Smooth muscle cell (in vitro differentiated cells): ENCODE measurements around the gene OR2AT4. TPM values are rescaled to one million over a fixed set of nuclear protein-coding genes. Genes with fewer than 3 reads are reported as not detected.

Experiments used
- DNase-seq: peaks from one replicate; lab custom pipeline; 2025; ENCODE audit not compliant: unreplicated experiment; lab: John Stamatoyannopoulos, UW
- H2AFZ ChIP-seq: fragments of 200-600 bp; sonication (generic); 2 replicates; pipeline ENCODE4 v1.6.0; 2016; ENCODE audit warnings: antibody characterized with exemption, low read depth, mild to moderate bottlenecking
- H3F3A ChIP-seq: fragments of 200-600 bp; sonication (generic); 2 replicates; pipeline ENCODE4 v1.6.0; 2017; ENCODE audit warnings: antibody characterized with exemption, low read depth
- H3K27ac ChIP-seq: fragments of 200-600 bp; sonication (generic); 2 replicates; pipeline ENCODE4 v1.5.1; 2016; ENCODE audit warnings: low read depth, mild to moderate bottlenecking
- H3K27me3 ChIP-seq: fragments of 200-600 bp; sonication (generic); 2 replicates; pipeline ENCODE4 v1.6.1; 2016; ENCODE audit warnings: low read depth, mild to moderate bottlenecking
- H3K36me3 ChIP-seq: fragments of 200-600 bp; sonication (generic); 2 replicates; pipeline ENCODE4 v1.5.1; 2016; ENCODE audit warnings: low read depth
- H3K4me1 ChIP-seq: fragments of 200-600 bp; sonication (generic); 2 replicates; pipeline ENCODE4 v1.5.1; 2016; ENCODE audit warnings: low read depth
- H3K4me2 ChIP-seq: fragments of 200-600 bp; sonication (generic); 2 replicates; pipeline ENCODE4 v1.6.0; 2016; ENCODE audit warnings: mild to moderate bottlenecking
- H3K4me3 ChIP-seq: fragments of 200-600 bp; sonication (generic); 2 replicates; pipeline ENCODE4 v1.5.1; 2016; ENCODE audit warnings: mild to moderate bottlenecking
- H3K79me2 ChIP-seq: fragments of 200-600 bp; sonication (generic); 2 replicates; pipeline ENCODE4 v1.6.0; 2016; ENCODE audit warnings: low read depth, mild to moderate bottlenecking
- H3K9ac ChIP-seq: fragments of 200-600 bp; sonication (generic); 2 replicates; pipeline ENCODE4 v1.6.0; 2016; ENCODE audit warnings: low read depth
- H3K9me3 ChIP-seq: fragments of 200-600 bp; sonication (generic); replicated peaks from 2 replicates; pipeline ENCODE4 v1.5.1; 2016; ENCODE audit warnings: low read depth
- H4K20me1 ChIP-seq: fragments of 200-600 bp; sonication (generic); 2 replicates; pipeline ENCODE4 v1.6.0; 2016; ENCODE audit warnings: low read depth
- CTCF ChIP-seq: fragments of 200-600 bp; sonication (generic); IDR thresholded peaks from 2 replicates; pipeline ENCODE4 v1.5.1; 2017; ENCODE audit warnings: borderline replicate concordance, mild to moderate bottlenecking, antibody characterized with exemption; ENCODE audit not compliant: insufficient read depth, poor library complexity, severe bottlenecking
- WGBS: methylation state at CpG from one replicate; pipeline ENCODE4 v1.1.7; 2016; ENCODE audit warnings: low lambda C conversion rate; 5-methylcytosine and 5-hydroxymethylcytosine counted together
- polyA plus RNA-seq: library from polyadenylated mRNA; unstranded; fragments of >200 nt; fragmentation: Nextera tagmentation; extraction: Ambion mirVana; gene quantifications from 2 replicates; pipeline ENCODE4 v1.2.1, GENCODE V29; 2016
- total RNA-seq: library from RNA; depleted of rRNA; stranded (reverse); fragments of >200 nt; gene quantifications from 2 replicates; pipeline ENCODE4 v1.2.3, GENCODE V29; 2014

The OR2AT4 gene
- total and polyA plus RNA-seq, 2 experiments from 2014 or later, result not detected

GRCh38 chr11:75140269-75141138, 43.8 kb upstream of the OR2AT4 start:
- no peak overlapping the region for H3K9ac ChIP-seq
- WGBS, result 43% methylated on average over 22 of the region's 22 CpGs

GRCh38 chr11:75135651-75136050, 39.0 kb upstream of the OR2AT4 start:
- H3K9ac ChIP-seq, result no peak overlapping the region
- H3K9me3 ChIP-seq, result no peaks in the 10 kb centered on the region
- TF ChIP-seq CTCF, result no peak
- no peak overlapping the region for H2AFZ ChIP-seq
- no peaks in the 10 kb centered on the region for H3K36me3 ChIP-seq
- H3F3A ChIP-seq, result no peaks in the 10 kb centered on the region
- H3K27me3 ChIP-seq, result peaks cover 10% of the 10 kb centered on the region
- H3K4me3 ChIP-seq, result no peak overlapping the region
- no peaks in the 10 kb centered on the region for H3K79me2 ChIP-seq
- WGBS, result 76% methylated on average over 1 of the region's 1 CpG
- no peak for DNase-seq
- no peaks in the 10 kb centered on the region for H3K4me1 ChIP-seq
- no peaks in the 10 kb centered on the region for H4K20me1 ChIP-seq
- no peak overlapping the region for H3K27ac ChIP-seq
- H3K4me2 ChIP-seq, result no peak overlapping the region

More at GRCh38 chr11:75140269-75141138, 43.8 kb upstream of the OR2AT4 start:
- peak; percentile 13 for DNase-seq
- Histone ChIP-seq H3K27me3 (peaks cover 6% of the 10 kb centered on the region), H3K79me2 (no peaks in the 10 kb centered on the region), H3F3A (peaks cover 4% of the 10 kb centered on the region), H3K4me1 (no peaks in the 10 kb centered on the region), H3K4me2 (no peak overlapping the region), H3K9me3 (no peaks in the 10 kb centered on the region), H3K36me3 (no peaks in the 10 kb centered on the region), H3K27ac (no peak overlapping the region), H4K20me1 (no peaks in the 10 kb centered on the region), H3K4me3 (no peak overlapping the region), H2AFZ (no peak overlapping the region)
- TF ChIP-seq CTCF, result peak; percentile 87

GRCh38 chr11:75135021-75135650, 38.5 kb upstream of the OR2AT4 start:
- Histone ChIP-seq H4K20me1 (no peaks in the 10 kb centered on the region), H3K27me3 (peaks cover 10% of the 10 kb centered on the region), H3K27ac (no peak overlapping the region), H3F3A (no peaks in the 10 kb centered on the region), H3K4me1 (no peaks in the 10 kb centered on the region), H3K9ac (no peak overlapping the region), H3K4me3 (no peak overlapping the region), H3K36me3 (no peaks in the 10 kb centered on the region), H2AFZ (no peak overlapping the region), H3K79me2 (no peaks in the 10 kb centered on the region), H3K4me2 (no peak overlapping the region), H3K9me3 (no peaks in the 10 kb centered on the region)
- TF ChIP-seq CTCF, result no peak
- DNase-seq, result no peak
- WGBS, result 86% methylated on average over 5 of the region's 5 CpGs
